H1 (cell line): Measurements from ENCODE around the gene MAP9. TPM values are rescaled to one million over a fixed set of nuclear protein-coding genes. Genes with fewer than 3 reads are reported as not detected.

Source experiments
- CTCF ChIA-PET: fragments of 300-600 bp; sonication (Branson Sonifier 250); formaldehyde crosslinking; loops from one replicate; lab custom pipeline; 2021; ENCODE audit not compliant: partially characterized antibody; lab: Charles Lee
- POLR2A ChIA-PET: fragments of 300-600 bp; sonication (Branson Sonifier 250); formaldehyde crosslinking; loops from one replicate; lab custom pipeline; 2021; ENCODE audit warnings: inconsistent platforms; ENCODE audit not compliant: partially characterized antibody; lab: Charles Lee
- DNase-seq, 2 experiments: peaks; one replicate each; pipeline versions ENCODE4 v3.0.0 to v3.0.0-alpha.2; 2010 to 2022; ENCODE audit warnings: low spot score in 2 of 2, low read depth in 1 of 2, mixed read lengths in 1 of 2
- FAIRE-seq: peaks from 2 replicates; lab custom pipeline; 2011; peaks lifted over from hg19 to GRCh38; lab: Jason Lieb, UNC
- H2AFZ ChIP-seq: 2 replicates; pipeline ENCODE4 v1.8.1; 2012; ENCODE audit warnings: low read length, inconsistent platforms
- H2AK5ac ChIP-seq: 2 replicates; pipeline ENCODE4 v1.6.1; 2013; ENCODE audit warnings: low read depth, low read length
- H2BK120ac ChIP-seq: replicated peaks from 2 replicates; pipeline ENCODE3; 2013; ENCODE audit warnings: low read depth, low read length, inconsistent platforms
- H2BK12ac ChIP-seq: 2 replicates; pipeline ENCODE4 v1.6.1; 2013; ENCODE audit warnings: low read depth, low read length
- H2BK15ac ChIP-seq: 2 replicates; pipeline ENCODE4 v1.6.1; 2013; ENCODE audit warnings: low read length
- H2BK20ac ChIP-seq: 2 replicates; pipeline ENCODE4 v1.6.1; 2013; ENCODE audit warnings: low read length
- H2BK5ac ChIP-seq: 2 replicates; pipeline ENCODE4 v1.6.1; 2013; ENCODE audit warnings: low read depth, low read length
- H3K14ac ChIP-seq: 2 replicates; pipeline ENCODE4 v1.6.1; 2013; ENCODE audit warnings: inconsistent platforms; ENCODE audit not compliant: insufficient read length
- H3K18ac ChIP-seq: 2 replicates; pipeline ENCODE4 v1.6.1; 2013; ENCODE audit warnings: low read length; ENCODE audit errors: extremely low read depth
- H3K23ac ChIP-seq: 2 replicates; pipeline ENCODE4 v1.6.1; 2013; ENCODE audit warnings: inconsistent platforms; ENCODE audit not compliant: insufficient read length
- H3K23me2 ChIP-seq: 2 replicates; pipeline ENCODE4 v1.6.1; 2013; ENCODE audit warnings: low read depth, low read length
- H3K27ac ChIP-seq: 2 replicates; pipeline ENCODE4 v1.6.1; 2011; ENCODE audit warnings: low read depth, low read length, inconsistent platforms
- H3K27me3 ChIP-seq, 4 experiments: replicated peaks in 1 of 4; 1 replicate in 1 of 4; 2 replicates in 3 of 4; pipeline versions ENCODE4 v1.6.1 to v1.8.1; 2011 to 2013; ENCODE audit warnings: low read length in 3 of 4, mild to moderate bottlenecking in 3 of 4, inconsistent platforms in 2 of 4, mixed read lengths in 2 of 4, moderate library complexity in 1 of 4; ENCODE audit not compliant: control insufficient read depth in 3 of 4, insufficient read depth in 3 of 4; ENCODE audit errors: extremely low read depth in 1 of 4
- H3K36me3 ChIP-seq, 4 experiments: 2 replicates each; pipeline versions ENCODE4 v1.6.1 to v1.8.1; 2011 to 2013; ENCODE audit warnings: mild to moderate bottlenecking in 4 of 4, low read length in 3 of 4, moderate library complexity in 2 of 4, control low read depth in 1 of 4, inconsistent platforms in 1 of 4; ENCODE audit not compliant: insufficient read depth in 4 of 4, control insufficient read depth in 2 of 4
- H3K4ac ChIP-seq: replicated peaks from 2 replicates; pipeline ENCODE3; 2013; ENCODE audit warnings: low read length, low read depth, mixed read lengths, inconsistent platforms; ENCODE audit not compliant: insufficient read length
- H3K4me1 ChIP-seq, 4 experiments: replicated peaks in 1 of 4; 1 replicate in 1 of 4; 2 replicates in 3 of 4; pipeline versions ENCODE4 v1.6.1 to v1.8.1; 2011 to 2013; ENCODE audit warnings: low read length in 3 of 4, inconsistent platforms in 2 of 4, mixed read lengths in 1 of 4; ENCODE audit not compliant: insufficient read depth in 4 of 4, control insufficient read depth in 3 of 4
- H3K4me2 ChIP-seq, 2 experiments: 2 replicates each; pipeline versions ENCODE4 v1.6.1 to v1.8.1; 2011 to 2013; ENCODE audit warnings: low read depth in 2 of 2, low read length in 2 of 2, control low read depth in 1 of 2, inconsistent platforms in 1 of 2, mild to moderate bottlenecking in 1 of 2; ENCODE audit not compliant: insufficient read depth in 1 of 2
- H3K4me3 ChIP-seq, 4 experiments: fragments of 200-600, 300-600 bp in 1 of 4; sonication (generic), shearing (Covaris generic), sonication (Bioruptor Twin) in 1 of 4; 2 replicates each; pipeline versions ENCODE4 v1.5.1 to v1.8.1; 2011 to 2016; ENCODE audit warnings: low read length in 4 of 4, low read depth in 3 of 4, control low read depth in 2 of 4, inconsistent platforms in 2 of 4, mild to moderate bottlenecking in 2 of 4, mixed read lengths in 1 of 4, moderate library complexity in 1 of 4; ENCODE audit not compliant: insufficient read depth in 2 of 4; ENCODE audit errors: extremely low read depth in 1 of 4
- H3K56ac ChIP-seq: replicated peaks from 2 replicates; pipeline ENCODE3; 2013; ENCODE audit warnings: low read depth, mild to moderate bottlenecking, mixed read lengths, low read length, inconsistent platforms; ENCODE audit not compliant: insufficient read length
- H3K79me1 ChIP-seq: 2 replicates; pipeline ENCODE4 v1.6.1; 2013; ENCODE audit warnings: low read depth, low read length, control low read depth
- H3K79me2 ChIP-seq, 2 experiments: 2 replicates each; pipeline versions ENCODE4 v1.6.1 to v1.8.1; 2012 to 2013; ENCODE audit warnings: low read length in 2 of 2, mild to moderate bottlenecking in 2 of 2, inconsistent platforms in 1 of 2; ENCODE audit not compliant: insufficient read depth in 2 of 2, control insufficient read depth in 1 of 2
- H3K9ac ChIP-seq, 4 experiments: replicated peaks in 1 of 4; 1 replicate in 1 of 4; 2 replicates in 3 of 4; pipeline versions ENCODE4 v1.6.1 to v1.8.1; 2011 to 2013; ENCODE audit warnings: low read depth in 3 of 4, low read length in 3 of 4, control low read depth in 2 of 4, mild to moderate bottlenecking in 2 of 4, moderate library complexity in 2 of 4, inconsistent platforms in 1 of 4; ENCODE audit errors: extremely low read depth in 1 of 4
- H3K9me3 ChIP-seq, 2 experiments: 2 replicates each; pipeline versions ENCODE4 v1.6.1 to v1.8.1; 2012 to 2013; ENCODE audit warnings: mild to moderate bottlenecking in 2 of 2, moderate library complexity in 2 of 2, control low read depth in 1 of 2, inconsistent platforms in 1 of 2, low read depth in 1 of 2, low read length in 1 of 2, mixed read lengths in 1 of 2; ENCODE audit not compliant: insufficient read depth in 2 of 2
- H4K20me1 ChIP-seq, 2 experiments: replicated peaks in 1 of 2; 2 replicates each; pipeline versions ENCODE3 to v1.8.1; 2011 to 2013; ENCODE audit warnings: inconsistent platforms in 2 of 2, low read length in 2 of 2, mild to moderate bottlenecking in 1 of 2; ENCODE audit not compliant: insufficient read depth in 2 of 2, control insufficient read depth in 1 of 2
- H4K5ac ChIP-seq: 2 replicates; pipeline ENCODE4 v1.6.1; 2013; ENCODE audit warnings: low read length, low read depth, mixed read lengths, inconsistent platforms; ENCODE audit not compliant: insufficient read length
- H4K8ac ChIP-seq: 2 replicates; pipeline ENCODE4 v1.8.0; 2013; ENCODE audit warnings: mild to moderate bottlenecking, moderate library complexity, low read length, inconsistent platforms; ENCODE audit not compliant: insufficient read depth; ENCODE audit errors: extremely low read depth
- H4K91ac ChIP-seq: replicated peaks from 2 replicates; pipeline ENCODE3; 2013; ENCODE audit warnings: low read length, mixed read lengths, inconsistent platforms; ENCODE audit not compliant: insufficient read length
- POLR2AphosphoS5 ChIP-seq: IDR thresholded peaks from 2 replicates; pipeline ENCODE4 v1.6.1; 2011; ENCODE audit warnings: low read depth, low read length
- SIN3A ChIP-seq, 2 experiments: IDR thresholded peaks in 1 of 2; conservative IDR thresholded peaks in 1 of 2; 2 replicates each; pipeline ENCODE4 v1.6.1; 2011 to 2012; ENCODE audit warnings: low read length in 2 of 2, improper control_type of control experiment in 1 of 2, low read depth in 1 of 2, mild to moderate bottlenecking in 1 of 2
- TAF1 ChIP-seq: IDR thresholded peaks from 2 replicates; pipeline ENCODE4 v1.6.1; 2011; ENCODE audit warnings: mild to moderate bottlenecking, low read depth, low read length
- polyA plus RNA-seq, 7 experiments: library from polyadenylated mRNA; depleted of rRNA in 3 of 7; stranded (reverse) in 5 of 7; unstranded in 2 of 7; fragments of >200 nt in 5 of 7; fragments of 200-250 nt in 2 of 7; gene quantifications; 1 replicate in 5 of 7; 2 replicates in 1 of 7; 4 replicates in 1 of 7; pipeline versions ENCODE4 v1.2.1 to v1.2.3, GENCODE V29; 2011 to 2013; ENCODE audit warnings: missing spikeins in 2 of 7, mixed read lengths in 2 of 7
- total RNA-seq: library from RNA; stranded (reverse); fragmentation: NEBNext Ultra II Directional; extraction: Animal tissue kit (Norgen Biotek cat#: 25700); gene quantifications from 2 replicates; pipeline ENCODE4 v1.2.1, GENCODE V29; 2021

MAP9 gene
- total and polyA plus RNA-seq, 2 of the 8 experiments (the other 6 are each of a cell fraction or from before 2014, with no cell fraction given), result 2.1 to 18.9 TPM

GRCh38 chr4:155415662-155416061 lies 38.9 kb upstream of the MAP9 start:
- peaks cover 0 to 3% (median 2%) of the 10 kb centered on the region in 4 experiments; a peak in 3 of 7 replicates for H3K27me3 ChIP-seq
- no peak overlapping the region for H4K8ac ChIP-seq
- H3K56ac ChIP-seq, result no peak overlapping the region
- TF ChIP-seq POLR2AphosphoS5, result no peak
- TF ChIP-seq TAF1, result no peak
- no peak for TF ChIP-seq SIN3A (conservative IDR thresholded peaks at IDR 0.05 in 1 of 2, IDR thresholded peaks at IDR 0.05 in 1 of 2; ENCODE audit: low read depth in 1 of 2, low read length in 2 of 2)
- no peak overlapping the region for H3K14ac ChIP-seq
- no peaks in the 10 kb centered on the region for H3K9me3 ChIP-seq
- H2BK120ac ChIP-seq, result no peak overlapping the region
- no peaks in the 10 kb centered on the region for H3K36me3 ChIP-seq
- no peak overlapping the region for H2BK15ac ChIP-seq
- H3K4me2 ChIP-seq, result no peak overlapping the region
- no peak overlapping the region for H3K18ac ChIP-seq
- no peak overlapping the region for H2BK12ac ChIP-seq
- CTCF ChIA-PET, result no interaction called here
- no peak overlapping the region for H3K23ac ChIP-seq
- no peak for DNase-seq
- H3K4ac ChIP-seq, result no peak overlapping the region
- H2BK20ac ChIP-seq, result no peak overlapping the region
- no peaks in the 10 kb centered on the region for H3K79me2 ChIP-seq
- POLR2A ChIA-PET, result no interaction called here
- H3K4me3 ChIP-seq, result no peak overlapping the region
- H3K27ac ChIP-seq, result no peak overlapping the region
- H2BK5ac ChIP-seq, result no peak overlapping the region
- no peaks in the 10 kb centered on the region for H3K23me2 ChIP-seq
- no peak overlapping the region for H4K91ac ChIP-seq
- no peaks in the 10 kb centered on the region for H3K79me1 ChIP-seq
- no peaks in the 10 kb centered on the region for H3K4me1 ChIP-seq
- FAIRE-seq, result no peak
- no peak overlapping the region for H4K5ac ChIP-seq
- no peaks in the 10 kb centered on the region for H4K20me1 ChIP-seq
- H2AFZ ChIP-seq, result no peak overlapping the region
- no peak overlapping the region for H3K9ac ChIP-seq
- H2AK5ac ChIP-seq, result no peak overlapping the region
